GM18861 (cell line): ENCODE results near the gene OR11H1.
"Not testable (repeated sequence)": the region's sequence is repeated elsewhere in the genome, so short reads cannot be mapped to it uniquely, and the experiment has no call there.

Experiments
- ATAC-seq: cut with Tn5 transposase; IDR thresholded peaks from one replicate; pipeline ENCODE4 v1.9.1; 2021; ENCODE audit not compliant: unreplicated experiment

OR11H1 gene

GRCh38 chr22:15527892-15528291 lies at the start of gene OR11H1:
Gene OR11H1 (plus strand): TSS chr22:15528192. CDS start chr22:15528192, 0 bp downstream.
- not testable (repeated sequence) for ATAC-seq

GRCh38 chr22:15509967-15510366 lies 18.0 kb upstream of the OR11H1 start:
- not testable (repeated sequence) for ATAC-seq

GRCh38 chr22:15515896-15516295 lies 12.1 kb upstream of the OR11H1 start:
- ATAC-seq, result not testable (repeated sequence)

- not testable (repeated sequence) for ATAC-seq
Observed at GRCh38 chr22:15553767-15554166, 25.8 kb downstream of the OR11H1 start.

- not testable (repeated sequence) for ATAC-seq
Observed at GRCh38 chr22:15563461-15563860, 35.5 kb downstream of the OR11H1 start.

- not testable (repeated sequence) for ATAC-seq
Observed at GRCh38 chr22:15565063-15565462, 37.1 kb downstream of the OR11H1 start.
